ACC112 (cell line): ENCODE data around the gene MYO5C.

ENCODE experiments used
- H2AFZ ChIP-seq: fragments of 200-600 bp; sonication (generic); one replicate; pipeline ENCODE4 v1.6.0; 2017; ENCODE audit warnings: antibody characterized with exemption, low read length; ENCODE audit not compliant: unreplicated experiment
- H3K27ac ChIP-seq: fragments of 200-600 bp; sonication (generic); 2 replicates; pipeline ENCODE4 v1.5.1; 2014; ENCODE audit warnings: low read depth, mild to moderate bottlenecking, antibody characterized with exemption, low read length, moderate library complexity
- H3K27me3 ChIP-seq: fragments of 200-600 bp; sonication (generic); 2 replicates; pipeline ENCODE4 v1.6.1; 2014; ENCODE audit warnings: mild to moderate bottlenecking, antibody characterized with exemption, low read length, moderate library complexity, mixed read lengths; ENCODE audit not compliant: insufficient read depth
- H3K36me3 ChIP-seq: fragments of 200-600 bp; sonication (generic); 2 replicates; pipeline ENCODE4 v1.6.1; 2016; ENCODE audit warnings: mild to moderate bottlenecking, antibody characterized with exemption, low read length, moderate library complexity, mixed read lengths; ENCODE audit not compliant: insufficient read depth
- H3K4me1 ChIP-seq: fragments of 200-600 bp; sonication (generic); one replicate; pipeline ENCODE4 v1.6.1; 2016; ENCODE audit warnings: low read length, mixed read lengths; ENCODE audit not compliant: insufficient read depth, unreplicated experiment, control insufficient read depth
- H3K4me3 ChIP-seq: fragments of 200-600 bp; sonication (generic); 2 replicates; pipeline ENCODE4 v1.5.1; 2014; ENCODE audit warnings: mild to moderate bottlenecking, low read depth, low read length
- H3K79me2 ChIP-seq: fragments of 200-600 bp; sonication (generic); one replicate; pipeline ENCODE4 v1.6.0; 2016; ENCODE audit warnings: low read length; ENCODE audit not compliant: control insufficient read depth, unreplicated experiment, insufficient read depth

MYO5C gene

DNA sequence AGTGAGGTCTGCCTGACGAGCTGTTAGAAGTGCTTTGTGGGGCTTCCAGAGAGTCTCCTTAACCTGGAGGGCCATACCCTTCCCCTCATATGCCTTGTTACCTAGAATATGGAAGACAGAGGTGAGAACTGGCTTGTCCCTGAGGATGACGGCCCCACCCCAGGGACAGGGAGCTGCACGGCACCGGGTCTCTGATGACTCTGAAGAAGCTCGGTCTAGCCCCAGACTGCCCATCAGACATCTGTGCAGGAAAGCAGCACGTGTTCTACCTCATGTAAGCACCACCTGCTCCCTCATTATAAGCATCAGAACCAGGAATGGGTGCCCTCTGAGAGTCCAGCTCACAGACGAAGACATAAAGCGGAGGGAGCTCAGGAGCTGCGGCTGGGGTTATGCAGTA is 18.0 kb downstream of the MYO5C start:
- H3K27me3 ChIP-seq, result peaks cover 47% of the 10 kb centered on the region
- H3K27ac ChIP-seq, result no peak overlapping the region
- H3K4me3 ChIP-seq, result no peak overlapping the region
- H3K36me3 ChIP-seq, result no peaks in the 10 kb centered on the region
- H3K4me1 ChIP-seq, result no peaks in the 10 kb centered on the region
- no peaks in the 10 kb centered on the region for H3K79me2 ChIP-seq
- H2AFZ ChIP-seq, result no peak overlapping the region

DNA sequence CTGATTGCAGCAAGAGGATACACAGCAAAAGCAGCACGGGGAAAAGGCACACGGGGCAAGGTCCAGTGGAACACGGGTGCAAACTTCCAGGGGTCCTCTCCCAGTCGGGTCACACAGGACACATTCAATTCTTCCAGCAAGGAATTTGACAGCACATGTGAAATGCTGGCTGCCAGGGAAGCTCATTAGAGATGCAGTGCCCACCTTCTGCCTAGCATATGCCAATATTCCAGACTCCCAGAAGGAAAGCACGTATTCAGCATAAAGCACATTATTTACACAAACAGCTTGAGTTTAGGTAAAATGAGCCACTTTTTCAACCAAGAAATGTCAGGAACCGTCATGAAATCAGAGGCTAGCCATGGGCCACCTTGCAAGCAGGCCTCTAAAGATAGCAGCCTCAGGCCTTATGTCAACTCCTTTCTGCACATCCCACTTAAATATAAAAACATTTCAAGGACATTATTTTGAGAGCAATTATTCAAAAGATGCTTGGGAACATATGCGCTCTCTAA is 19.3 kb downstream of the MYO5C start:
- Histone ChIP-seq H2AFZ (no peak overlapping the region), H3K4me3 (no peak overlapping the region), H3K79me2 (no peaks in the 10 kb centered on the region), H3K27me3 (peaks cover 45% of the 10 kb centered on the region), H3K27ac (no peak overlapping the region), H3K4me1 (no peaks in the 10 kb centered on the region), H3K36me3 (no peaks in the 10 kb centered on the region)

DNA sequence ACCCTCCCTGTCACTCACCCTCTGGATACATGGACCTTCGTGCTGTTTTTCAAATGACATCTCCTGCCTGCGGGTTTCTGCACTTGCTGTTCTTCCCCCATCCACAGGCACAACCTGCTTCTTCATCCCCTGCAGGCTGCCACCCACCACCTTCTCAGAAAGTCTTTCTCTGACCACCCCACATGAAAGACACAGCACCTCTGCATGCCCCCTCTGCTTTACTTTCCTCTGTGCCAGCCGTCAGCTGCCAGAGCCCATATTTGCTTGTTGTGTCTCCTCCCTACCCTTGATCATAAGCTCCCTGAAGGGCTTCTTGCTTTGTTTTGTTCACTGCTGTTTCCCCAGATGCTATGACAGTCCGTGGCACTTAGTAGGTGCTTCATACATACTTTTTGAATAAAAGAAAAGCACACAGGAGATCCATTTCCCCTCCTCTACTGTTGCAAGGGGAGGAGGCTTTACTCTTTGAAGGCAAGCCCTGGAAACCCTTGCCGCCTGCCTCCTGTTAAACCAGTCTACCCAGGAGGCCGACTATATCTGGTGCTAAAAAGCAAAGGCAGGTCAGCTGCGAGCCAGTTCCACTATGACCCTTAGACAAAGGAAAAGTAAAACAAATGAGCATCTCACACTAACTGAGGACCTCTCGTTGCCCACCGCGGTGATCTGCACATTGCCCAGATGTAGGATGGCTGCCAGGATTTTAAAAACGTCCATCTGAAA is 31.9 kb downstream of the MYO5C start:
- Histone ChIP-seq H3K4me3 (no peak overlapping the region), H3K4me1 (peaks cover 10% of the 10 kb centered on the region), H3K27me3 (peaks cover 17% of the 10 kb centered on the region), H3K36me3 (no peaks in the 10 kb centered on the region), H2AFZ (no peak overlapping the region), H3K79me2 (no peaks in the 10 kb centered on the region), H3K27ac (no peak overlapping the region)

GRCh38 chr15:52262364-52262763 is 33.2 kb downstream of the MYO5C start:
- Histone ChIP-seq H3K4me1 (peaks cover 20% of the 10 kb centered on the region), H3K36me3 (no peaks in the 10 kb centered on the region), H2AFZ (no peak overlapping the region), H3K4me3 (no peak overlapping the region), H3K79me2 (no peaks in the 10 kb centered on the region), H3K27ac (no peak overlapping the region), H3K27me3 (peaks cover 17% of the 10 kb centered on the region)

- H3K4me3 ChIP-seq, result no peak overlapping the region
- H3K27ac ChIP-seq, result no peak overlapping the region
- H3K27me3 ChIP-seq, result peaks cover 14% of the 10 kb centered on the region
- H3K36me3 ChIP-seq, result no peaks in the 10 kb centered on the region
- H2AFZ ChIP-seq, result peak overlapping the region; percentile 5
- no peaks in the 10 kb centered on the region for H3K79me2 ChIP-seq
- peaks cover 27% of the 10 kb centered on the region for H3K4me1 ChIP-seq
These were observed 33.9 kb downstream of the MYO5C start for GRCh38 chr15:52261498-52262242.

GRCh38 chr15:52261026-52261425 is 34.6 kb downstream of the MYO5C start:
- Histone ChIP-seq H2AFZ (no peak overlapping the region), H3K27me3 (peaks cover 9% of the 10 kb centered on the region), H3K4me3 (no peak overlapping the region), H3K79me2 (no peaks in the 10 kb centered on the region), H3K36me3 (no peaks in the 10 kb centered on the region), H3K4me1 (peaks cover 32% of the 10 kb centered on the region), H3K27ac (no peak overlapping the region)

- H3K36me3 ChIP-seq, result no peaks in the 10 kb centered on the region
- no peaks in the 10 kb centered on the region for H3K79me2 ChIP-seq
- no peak overlapping the region for H2AFZ ChIP-seq
- no peak overlapping the region for H3K27ac ChIP-seq
- no peak overlapping the region for H3K4me3 ChIP-seq
- H3K4me1 ChIP-seq, result peaks cover 47% of the 10 kb centered on the region
- peaks cover 5% of the 10 kb centered on the region; the same call in 1 of the 2 replicates for H3K27me3 ChIP-seq
These were observed 36.1 kb downstream of the MYO5C start for GRCh38 chr15:52259503-52259902.

DNA sequence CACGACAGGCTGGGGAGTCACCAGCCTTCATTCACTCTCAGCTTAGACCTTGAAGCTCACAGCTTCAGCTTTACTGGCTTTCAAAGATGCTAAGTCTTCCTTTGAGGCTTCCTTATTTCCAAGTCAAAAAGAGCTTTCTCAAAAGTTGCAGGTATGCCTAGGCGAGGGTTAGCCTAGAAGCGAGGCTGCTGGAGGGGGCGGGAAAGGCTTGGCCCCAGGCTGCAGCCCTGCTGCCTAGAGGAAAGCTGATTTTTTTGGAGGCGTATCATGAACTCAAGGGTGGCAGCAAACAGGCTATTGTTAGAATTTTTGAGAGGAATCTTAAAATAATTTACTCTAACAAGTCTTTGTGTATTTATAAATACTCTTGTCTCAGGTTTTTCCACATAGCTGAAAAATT is 37.1 kb downstream of the MYO5C start:
- Histone ChIP-seq H3K27me3 (no peaks in the 10 kb centered on the region), H2AFZ (no peak overlapping the region), H3K36me3 (no peaks in the 10 kb centered on the region), H3K4me3 (no peak overlapping the region), H3K4me1 (peaks cover 56% of the 10 kb centered on the region), H3K79me2 (no peaks in the 10 kb centered on the region), H3K27ac (no peak overlapping the region)

DNA sequence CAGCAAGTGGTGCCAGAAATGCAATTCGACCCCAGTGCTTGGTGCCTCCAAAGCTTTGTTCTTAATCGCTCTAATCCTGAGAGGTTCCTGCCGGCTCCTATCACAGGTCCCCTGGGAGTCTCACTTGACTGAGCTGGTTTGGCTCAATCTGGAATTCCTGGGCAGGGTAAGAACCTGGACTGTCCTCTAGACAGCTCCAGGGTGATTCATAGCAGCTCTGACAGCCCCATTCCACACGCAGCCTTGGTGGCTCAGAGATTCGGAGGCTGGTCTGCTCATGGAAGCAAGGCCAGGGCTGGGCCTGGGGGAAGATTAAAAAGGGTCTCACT is 37.9 kb downstream of the MYO5C start:
- H3K36me3 ChIP-seq, result no peaks in the 10 kb centered on the region
- no peak overlapping the region for H2AFZ ChIP-seq
- H3K27ac ChIP-seq, result no peak overlapping the region
- H3K4me3 ChIP-seq, result no peak overlapping the region
- no peaks in the 10 kb centered on the region for H3K79me2 ChIP-seq
- H3K27me3 ChIP-seq, result no peaks in the 10 kb centered on the region
- peaks cover 63% of the 10 kb centered on the region for H3K4me1 ChIP-seq

GRCh38 chr15:52256930-52257733 is 38.5 kb downstream of the MYO5C start:
- peaks cover 65% of the 10 kb centered on the region for H3K4me1 ChIP-seq
- no peak overlapping the region for H3K27ac ChIP-seq
- H2AFZ ChIP-seq, result no peak overlapping the region
- H3K79me2 ChIP-seq, result no peaks in the 10 kb centered on the region
- no peaks in the 10 kb centered on the region for H3K36me3 ChIP-seq
- no peak overlapping the region for H3K4me3 ChIP-seq
- no peaks in the 10 kb centered on the region for H3K27me3 ChIP-seq
